GM12878 (cell line): ENCODE results near the gene NAV3. TPM values are rescaled to one million over a fixed set of nuclear protein-coding genes. Genes with fewer than 3 reads are reported as not detected.

ENCODE experiments used
- ATAC-seq: fragments of 200-7000 bp; cut with Tn5 transposase; 3 replicates; pipeline ENCODE4 v1.9.1; 2020; ENCODE audit warnings: mild to moderate bottlenecking, moderate library complexity
- BruUV-seq: library from RNA; stranded (reverse); fragments of 400-500 nt; replicated peaks from 2 replicates; lab custom pipeline; 2021; lab: Mats Ljungman, UMichigan
- CTCF ChIA-PET: fragments of 300-600 bp; sonication (Branson Sonifier 250); formaldehyde crosslinking; extraction: SDS; loops from one replicate; lab custom pipeline; 2021; ENCODE audit warnings: inconsistent platforms; lab: Yijun Ruan, JAX
- POLR2A ChIA-PET: fragments of 350-600 bp; formaldehyde crosslinking; extraction: SDS; loops from one replicate; lab custom pipeline; 2021; ENCODE audit warnings: inconsistent platforms; lab: Charles Lee
- RAD21 ChIA-PET: fragments of 300-600 bp; sonication (Branson Sonifier 250); formaldehyde crosslinking; loops from one replicate; lab custom pipeline; 2023; ENCODE audit warnings: antibody characterized with exemption; ENCODE audit not compliant: unreplicated experiment; lab: Charles Lee
- SMC1A ChIA-PET: fragments of 300-600 bp; sonication (Branson Sonifier 250); formaldehyde crosslinking; loops from one replicate; lab custom pipeline; 2023; ENCODE audit not compliant: unreplicated experiment, uncharacterized antibody; lab: Charles Lee
- DNase-seq: peaks from one replicate; pipeline ENCODE4 v3.0.0-alpha.2; 2011; ENCODE audit warnings: low read depth, low spot score
- FAIRE-seq: peaks from 3 replicates; lab custom pipeline; 2011; peaks lifted over from hg19 to GRCh38; lab: Jason Lieb, UNC
- H2AFZ ChIP-seq: 2 replicates; pipeline ENCODE4 v1.6.0; 2011; ENCODE audit warnings: low read depth, low read length, control low read depth; ENCODE audit not compliant: control insufficient read depth
- H3K27ac ChIP-seq: 2 replicates; pipeline ENCODE4 v1.5.1; 2011; ENCODE audit warnings: control low read depth; ENCODE audit not compliant: control insufficient read depth, insufficient read depth
- H3K27me3 ChIP-seq, 2 experiments: replicated peaks in 1 of 2; 2 replicates each; pipeline versions ENCODE4 v1.6.0 to v1.6.1; 2011; ENCODE audit warnings: low read length in 1 of 2; ENCODE audit not compliant: control insufficient read depth in 2 of 2, insufficient read depth in 2 of 2
- H3K36me3 ChIP-seq, 2 experiments: 2 replicates each; pipeline ENCODE4 v1.5.1; 2011; ENCODE audit warnings: low read length in 1 of 2; ENCODE audit not compliant: control insufficient read depth in 2 of 2, insufficient read depth in 2 of 2
- H3K4me1 ChIP-seq: 2 replicates; pipeline ENCODE4 v1.6.1; 2011; ENCODE audit warnings: mild to moderate bottlenecking, low read length, moderate library complexity, mixed read lengths; ENCODE audit not compliant: control insufficient read depth, insufficient read depth
- H3K4me2 ChIP-seq: 2 replicates; pipeline ENCODE4 v1.6.0; 2011; ENCODE audit warnings: control low read depth; ENCODE audit not compliant: control insufficient read depth, insufficient read depth
- H3K4me3 ChIP-seq: fragments of 200-600 bp; sonication (generic); 2 replicates; pipeline ENCODE4 v1.5.1; 2016
- H3K79me2 ChIP-seq: 2 replicates; pipeline ENCODE4 v1.6.0; 2011; ENCODE audit warnings: low read length; ENCODE audit not compliant: control insufficient read depth, insufficient read depth
- H3K9ac ChIP-seq: 2 replicates; pipeline ENCODE4 v1.8.0; 2011; ENCODE audit warnings: low read length, control low read depth, mixed read lengths; ENCODE audit not compliant: control insufficient read depth, insufficient read depth
- H3K9me3 ChIP-seq: replicated peaks from 3 replicates; pipeline ENCODE4 v1.5.1; 2011; ENCODE audit warnings: mild to moderate bottlenecking, low read length; ENCODE audit not compliant: control insufficient read depth, insufficient read depth
- H4K20me1 ChIP-seq: 2 replicates; pipeline ENCODE4 v1.6.0; 2011; ENCODE audit not compliant: control insufficient read depth, insufficient read depth
- ESRRA ChIP-seq: IDR thresholded peaks from 2 replicates; pipeline ENCODE4 v1.6.1; 2012; ENCODE audit warnings: mild to moderate bottlenecking, low read length, improper control_type of control experiment
- HDGF ChIP-seq: fragments of 450-650 bp; IDR thresholded peaks from 2 replicates; pipeline ENCODE4 v1.6.1; 2016; ENCODE audit warnings: antibody characterized with exemption
- NR2C2 ChIP-seq: IDR thresholded peaks from 2 replicates; pipeline ENCODE4 v1.6.1; 2011; ENCODE audit warnings: borderline replicate concordance, low read depth; ENCODE audit not compliant: control insufficient read depth, insufficient read length
- POLR2AphosphoS5 ChIP-seq: IDR thresholded peaks from 2 replicates; pipeline ENCODE4 v1.6.1; 2011; ENCODE audit warnings: mild to moderate bottlenecking, low read length, inconsistent platforms
- SMARCA5 ChIP-seq: fragments of 450-650 bp; IDR thresholded peaks from 2 replicates; pipeline ENCODE4 v1.6.1; 2017; ENCODE audit warnings: mild to moderate bottlenecking
- USF1 ChIP-seq: IDR thresholded peaks from 2 replicates; pipeline ENCODE4 v1.6.1; 2011; ENCODE audit warnings: borderline replicate concordance, low read depth, mild to moderate bottlenecking, moderate library complexity, mixed read lengths, low read length; ENCODE audit not compliant: insufficient read depth; ENCODE audit errors: extremely low read length
- ZNF217 ChIP-seq: fragments of 450-650 bp; IDR thresholded peaks from 2 replicates; pipeline ENCODE4 v1.6.1; 2017; ENCODE audit warnings: antibody characterized with exemption, mild to moderate bottlenecking
- WGBS: methylation state at CpG from one replicate; pipeline ENCODE4 v1.1.6; 2016; ENCODE audit warnings: low lambda C conversion rate; ENCODE audit not compliant: insufficient replicate concordance, insufficient coverage; ENCODE audit errors: missing lambda C conversion rate; 5-methylcytosine and 5-hydroxymethylcytosine counted together
- in situ Hi-C: fragments of 300-500 bp; cut with MboI; formaldehyde crosslinking; loops from 9 replicates; pipeline ENCODE4 v1.14.3; 2018; ENCODE audit warnings: mixed read lengths
- intact Hi-C: fragments of 100-400 bp; cut with micrococcal nuclease; formaldehyde crosslinking; loops from one replicate; pipeline ENCODE4 v1.14.2; 2022; ENCODE audit not compliant: unreplicated experiment
- polyA plus RNA-seq, 11 experiments: library from polyadenylated mRNA; depleted of rRNA in 4 of 11; unstranded in 6 of 11; stranded (reverse) in 5 of 11; fragments of >200 nt; fragmentation: Nextera tagmentation in 4 of 11; fragmentation: Illumina TruSeq in 1 of 11; extraction: Ambion mirVana in 4 of 11; extraction: Trizol in 1 of 11; gene quantifications; 1 replicate in 1 of 11; 2 replicates in 10 of 11; pipeline versions ENCODE4 v1.2.1 to v1.2.3, GENCODE V29; 2011 to 2016; ENCODE audit warnings: inconsistent platforms in 2 of 11, missing spikeins in 2 of 11, low read depth in 1 of 11
- total RNA-seq, 4 experiments: library from RNA; depleted of rRNA in 3 of 4; stranded (reverse); fragments of >200 nt in 3 of 4; fragmentation: Illumina TruSeq in 1 of 4; extraction: Trizol in 1 of 4; gene quantifications; 2 replicates each; pipeline versions ENCODE4 v1.2.1 to v1.2.3, GENCODE V29; 2013 to 2021
- TF ChIP-seq, protein P1 (sequence below): fragments of 450-650 bp; formaldehyde crosslinking; IDR thresholded peaks from 2 replicates; pipeline ENCODE4 v1.5.0; 2022; ENCODE audit warnings: mild to moderate bottlenecking, missing genetic modification characterization
- TF ChIP-seq, protein P2 (sequence below): IDR thresholded peaks from 2 replicates; pipeline ENCODE4 v1.6.1; 2012; ENCODE audit warnings: low read depth, low read length, improper control_type of control experiment
- TF ChIP-seq, protein P3 (sequence below): IDR thresholded peaks from 2 replicates; pipeline ENCODE4 v1.6.1; 2012; ENCODE audit warnings: low read depth, low read length, improper control_type of control experiment
- TF ChIP-seq, protein P4 (sequence below): IDR thresholded peaks from 2 replicates; pipeline ENCODE4 v1.6.1; 2011; ENCODE audit warnings: mild to moderate bottlenecking, low read depth, low read length, moderate library complexity; ENCODE audit not compliant: insufficient replicate concordance

Gene NAV3
- total and polyA plus RNA-seq, 10 of the 15 experiments (the other 5 are each of a cell fraction or from before 2014, with no cell fraction given): 0.05 to 0.51 (median 0.22) TPM; not detected in 1

- Histone ChIP-seq H3K9ac (no peak overlapping the region), H3K4me2 (no peak overlapping the region), H3K79me2 (no peaks in the 10 kb centered on the region), H3K4me3 (no peak overlapping the region), H3K36me3 (no peaks in the 10 kb centered on the region), H3K27ac (no peak overlapping the region), H3K4me1 (no peaks in the 10 kb centered on the region), H4K20me1 (no peaks in the 10 kb centered on the region), H3K9me3 (no peaks in the 10 kb centered on the region), H3K27me3 (no peaks in the 10 kb centered on the region), H2AFZ (no peak overlapping the region)
- in situ Hi-C loops (no loop called here), intact Hi-C loops (no loop called here)
- no peak; the same call in 1 of the 3 replicates for ATAC-seq
- WGBS: 25% methylated on average over 6 of the region's 6 CpGs
- no peak for FAIRE-seq
- POLR2A ChIA-PET: no interaction called here
- SMC1A ChIA-PET: no interaction called here
- RAD21 ChIA-PET: no interaction called here
- BruUV-seq: no TSS peak
- CTCF ChIA-PET: interaction anchor here (0.5 kb wide), 1 partner anchor 73 kb away, joined by 3 read pairs; no protein-coding TSS in a partner anchor
- TF ChIP-seq, protein P1, sequence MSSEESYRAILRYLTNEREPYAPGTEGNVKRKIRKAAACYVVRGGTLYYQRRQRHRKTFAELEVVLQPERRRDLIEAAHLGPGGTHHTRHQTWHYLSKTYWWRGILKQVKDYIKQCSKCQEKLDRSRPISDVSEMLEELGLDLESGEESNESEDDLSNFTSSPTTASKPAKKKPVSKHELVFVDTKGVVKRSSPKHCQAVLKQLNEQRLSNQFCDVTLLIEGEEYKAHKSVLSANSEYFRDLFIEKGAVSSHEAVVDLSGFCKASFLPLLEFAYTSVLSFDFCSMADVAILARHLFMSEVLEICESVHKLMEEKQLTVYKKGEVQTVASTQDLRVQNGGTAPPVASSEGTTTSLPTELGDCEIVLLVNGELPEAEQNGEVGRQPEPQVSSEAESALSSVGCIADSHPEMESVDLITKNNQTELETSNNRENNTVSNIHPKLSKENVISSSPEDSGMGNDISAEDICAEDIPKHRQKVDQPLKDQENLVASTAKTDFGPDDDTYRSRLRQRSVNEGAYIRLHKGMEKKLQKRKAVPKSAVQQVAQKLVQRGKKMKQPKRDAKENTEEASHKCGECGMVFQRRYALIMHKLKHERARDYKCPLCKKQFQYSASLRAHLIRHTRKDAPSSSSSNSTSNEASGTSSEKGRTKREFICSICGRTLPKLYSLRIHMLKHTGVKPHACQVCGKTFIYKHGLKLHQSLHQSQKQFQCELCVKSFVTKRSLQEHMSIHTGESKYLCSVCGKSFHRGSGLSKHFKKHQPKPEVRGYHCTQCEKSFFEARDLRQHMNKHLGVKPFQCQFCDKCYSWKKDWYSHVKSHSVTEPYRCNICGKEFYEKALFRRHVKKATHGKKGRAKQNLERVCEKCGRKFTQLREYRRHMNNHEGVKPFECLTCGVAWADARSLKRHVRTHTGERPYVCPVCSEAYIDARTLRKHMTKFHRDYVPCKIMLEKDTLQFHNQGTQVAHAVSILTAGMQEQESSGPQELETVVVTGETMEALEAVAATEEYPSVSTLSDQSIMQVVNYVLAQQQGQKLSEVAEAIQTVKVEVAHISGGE (CRISPR knock-in tag): no peak
- TF ChIP-seq ZNF217: no peak
- no peak for TF ChIP-seq ESRRA
- no peak for TF ChIP-seq POLR2AphosphoS5
- TF ChIP-seq USF1: no peak
- TF ChIP-seq NR2C2: no peak
- TF ChIP-seq, protein P2, sequence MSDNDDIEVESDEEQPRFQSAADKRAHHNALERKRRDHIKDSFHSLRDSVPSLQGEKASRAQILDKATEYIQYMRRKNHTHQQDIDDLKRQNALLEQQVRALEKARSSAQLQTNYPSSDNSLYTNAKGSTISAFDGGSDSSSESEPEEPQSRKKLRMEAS: no peak
- no peak for TF ChIP-seq SMARCA5
- TF ChIP-seq, protein P3, sequence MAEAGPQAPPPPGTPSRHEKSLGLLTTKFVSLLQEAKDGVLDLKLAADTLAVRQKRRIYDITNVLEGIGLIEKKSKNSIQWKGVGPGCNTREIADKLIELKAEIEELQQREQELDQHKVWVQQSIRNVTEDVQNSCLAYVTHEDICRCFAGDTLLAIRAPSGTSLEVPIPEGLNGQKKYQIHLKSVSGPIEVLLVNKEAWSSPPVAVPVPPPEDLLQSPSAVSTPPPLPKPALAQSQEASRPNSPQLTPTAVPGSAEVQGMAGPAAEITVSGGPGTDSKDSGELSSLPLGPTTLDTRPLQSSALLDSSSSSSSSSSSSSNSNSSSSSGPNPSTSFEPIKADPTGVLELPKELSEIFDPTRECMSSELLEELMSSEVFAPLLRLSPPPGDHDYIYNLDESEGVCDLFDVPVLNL: no peak
- TF ChIP-seq, protein P4, sequence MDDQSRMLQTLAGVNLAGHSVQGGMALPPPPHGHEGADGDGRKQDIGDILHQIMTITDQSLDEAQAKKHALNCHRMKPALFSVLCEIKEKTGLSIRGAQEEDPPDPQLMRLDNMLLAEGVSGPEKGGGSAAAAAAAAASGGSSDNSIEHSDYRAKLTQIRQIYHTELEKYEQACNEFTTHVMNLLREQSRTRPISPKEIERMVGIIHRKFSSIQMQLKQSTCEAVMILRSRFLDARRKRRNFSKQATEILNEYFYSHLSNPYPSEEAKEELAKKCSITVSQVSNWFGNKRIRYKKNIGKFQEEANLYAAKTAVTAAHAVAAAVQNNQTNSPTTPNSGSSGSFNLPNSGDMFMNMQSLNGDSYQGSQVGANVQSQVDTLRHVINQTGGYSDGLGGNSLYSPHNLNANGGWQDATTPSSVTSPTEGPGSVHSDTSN: no peak
- no peak for TF ChIP-seq HDGF
- DNase-seq: no peak
Observed at GRCh38 chr12:77968571-77968970, 137.9 kb downstream of the NAV3 start.
